Fibroblast of the aortic adventitia (primary cell): ENCODE data around the gene DMAC2L. TPM values are rescaled to one million over a fixed set of nuclear protein-coding genes. Genes with fewer than 3 reads are reported as not detected.

Experiments used
- DNase-seq: peaks from one replicate; pipeline ENCODE4 v3.0.0-alpha.2; 2010; ENCODE audit warnings: low read depth
- H3K4me3 ChIP-seq: 2 replicates; pipeline ENCODE4 v1.5.1; 2011; ENCODE audit warnings: low read depth, mild to moderate bottlenecking, control low read depth, low read length, moderate library complexity
- total RNA-seq: library from RNA; depleted of rRNA; stranded (reverse); fragments of >200 nt; gene quantifications from 2 replicates; pipeline ENCODE4 v1.2.3, GENCODE V29; 2012; ENCODE audit warnings: low replicate concordance
- TF ChIP-seq, protein P1 (sequence below): IDR thresholded peaks from 2 replicates; pipeline ENCODE4 v1.5.1; 2011; ENCODE audit warnings: mild to moderate bottlenecking, low read length, control low read depth, inconsistent platforms; ENCODE audit not compliant: insufficient read depth

DMAC2L gene
- total RNA-seq, 1 donor = 4.4 TPM

DNA sequence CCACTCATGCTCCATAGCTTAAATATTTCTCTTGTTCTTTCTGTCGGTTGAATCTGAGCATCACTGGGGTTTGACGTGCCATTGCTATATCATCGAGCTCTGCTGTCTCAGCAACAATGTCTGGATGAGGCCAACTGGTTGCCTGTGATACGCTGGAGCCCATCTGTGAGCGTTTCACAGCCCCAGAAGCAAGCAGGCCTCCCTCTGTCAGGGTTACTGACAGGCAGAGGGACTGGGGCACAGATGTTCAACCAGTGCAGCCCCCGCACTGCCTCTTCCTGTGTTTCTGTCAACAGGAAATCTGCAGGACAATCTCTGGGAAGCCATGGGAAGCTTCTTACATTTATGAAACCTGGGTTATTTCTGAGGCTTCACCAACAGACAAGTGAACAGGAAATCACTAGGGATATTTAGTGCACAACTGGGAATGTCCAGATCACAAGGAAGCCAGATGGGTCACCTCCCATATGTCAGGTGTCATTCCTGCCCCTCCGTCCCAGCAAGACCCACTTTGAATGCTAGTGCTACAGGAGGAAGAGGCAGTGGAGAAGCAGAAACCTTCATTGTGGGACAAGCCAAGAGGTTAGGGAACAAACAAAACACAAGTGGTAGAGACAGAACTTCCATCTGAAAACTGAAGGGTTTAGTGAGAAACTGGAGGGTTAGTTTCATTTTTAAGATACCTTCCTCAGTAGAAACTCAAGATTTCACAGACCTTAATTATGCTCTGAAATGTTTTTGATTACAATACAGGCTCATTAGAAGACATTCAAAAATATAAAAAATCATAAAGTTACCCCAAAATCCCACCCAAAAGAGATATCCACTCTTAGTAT lies 24.1 kb downstream of the DMAC2L start:
- H3K4me3 ChIP-seq = no peak overlapping the region
- TF ChIP-seq, protein P1, sequence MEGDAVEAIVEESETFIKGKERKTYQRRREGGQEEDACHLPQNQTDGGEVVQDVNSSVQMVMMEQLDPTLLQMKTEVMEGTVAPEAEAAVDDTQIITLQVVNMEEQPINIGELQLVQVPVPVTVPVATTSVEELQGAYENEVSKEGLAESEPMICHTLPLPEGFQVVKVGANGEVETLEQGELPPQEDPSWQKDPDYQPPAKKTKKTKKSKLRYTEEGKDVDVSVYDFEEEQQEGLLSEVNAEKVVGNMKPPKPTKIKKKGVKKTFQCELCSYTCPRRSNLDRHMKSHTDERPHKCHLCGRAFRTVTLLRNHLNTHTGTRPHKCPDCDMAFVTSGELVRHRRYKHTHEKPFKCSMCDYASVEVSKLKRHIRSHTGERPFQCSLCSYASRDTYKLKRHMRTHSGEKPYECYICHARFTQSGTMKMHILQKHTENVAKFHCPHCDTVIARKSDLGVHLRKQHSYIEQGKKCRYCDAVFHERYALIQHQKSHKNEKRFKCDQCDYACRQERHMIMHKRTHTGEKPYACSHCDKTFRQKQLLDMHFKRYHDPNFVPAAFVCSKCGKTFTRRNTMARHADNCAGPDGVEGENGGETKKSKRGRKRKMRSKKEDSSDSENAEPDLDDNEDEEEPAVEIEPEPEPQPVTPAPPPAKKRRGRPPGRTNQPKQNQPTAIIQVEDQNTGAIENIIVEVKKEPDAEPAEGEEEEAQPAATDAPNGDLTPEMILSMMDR = no peak
- DNase-seq = no peak

DNA sequence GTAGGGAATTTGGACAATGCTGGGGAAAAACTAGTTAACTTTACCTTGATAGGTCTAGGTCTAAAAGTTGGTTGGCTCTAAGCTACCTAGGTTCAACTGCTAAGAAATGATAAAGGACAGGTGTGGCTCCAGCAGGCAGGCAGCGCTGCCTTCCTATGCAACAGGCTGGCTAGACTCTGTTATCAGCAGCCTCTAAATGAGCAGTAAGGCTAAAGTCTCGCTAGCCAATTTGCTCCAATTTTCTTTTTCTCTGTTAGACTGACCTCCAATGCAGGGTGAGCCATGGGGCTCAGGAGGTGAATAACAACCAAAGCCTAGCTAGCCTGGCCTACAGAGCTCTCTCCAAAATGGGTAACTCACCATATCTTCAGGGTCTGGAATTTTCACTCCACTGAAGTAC lies 26.5 kb downstream of the DMAC2L start:
- no peak overlapping the region for H3K4me3 ChIP-seq
- no peak for DNase-seq
- TF ChIP-seq, protein P1 = no peak

DNA sequence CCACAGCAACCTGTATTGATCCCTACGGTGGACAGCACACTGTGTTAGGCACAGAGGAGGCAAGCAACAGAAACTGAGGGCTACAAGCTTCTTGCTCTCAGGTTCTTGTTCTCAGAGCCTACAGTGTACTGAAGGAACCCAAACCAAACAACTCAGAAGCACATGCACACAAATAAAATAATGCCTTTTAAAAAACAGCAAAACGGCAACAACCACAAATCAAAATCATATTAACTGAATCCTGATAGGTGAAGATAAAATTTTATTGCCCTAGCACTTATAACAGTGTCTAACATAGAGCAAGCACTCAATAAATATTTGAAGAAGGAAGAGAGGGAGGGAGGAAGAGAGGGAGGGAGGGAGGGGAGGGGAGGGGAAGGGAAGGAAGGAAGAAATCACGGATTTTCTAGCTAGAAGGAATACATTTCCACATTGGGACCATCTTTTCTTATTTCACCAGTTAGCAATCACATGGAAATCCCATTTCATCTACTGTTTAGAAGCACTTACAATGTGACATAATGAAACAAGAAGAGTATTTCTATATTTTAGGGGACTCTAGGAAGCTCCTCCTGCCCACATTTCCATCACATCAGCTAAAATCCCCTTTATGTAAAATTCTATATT lies 27.2 kb downstream of the DMAC2L start:
- DNase-seq = no peak
- H3K4me3 ChIP-seq = no peak overlapping the region
- TF ChIP-seq, protein P1 = no peak

DNA sequence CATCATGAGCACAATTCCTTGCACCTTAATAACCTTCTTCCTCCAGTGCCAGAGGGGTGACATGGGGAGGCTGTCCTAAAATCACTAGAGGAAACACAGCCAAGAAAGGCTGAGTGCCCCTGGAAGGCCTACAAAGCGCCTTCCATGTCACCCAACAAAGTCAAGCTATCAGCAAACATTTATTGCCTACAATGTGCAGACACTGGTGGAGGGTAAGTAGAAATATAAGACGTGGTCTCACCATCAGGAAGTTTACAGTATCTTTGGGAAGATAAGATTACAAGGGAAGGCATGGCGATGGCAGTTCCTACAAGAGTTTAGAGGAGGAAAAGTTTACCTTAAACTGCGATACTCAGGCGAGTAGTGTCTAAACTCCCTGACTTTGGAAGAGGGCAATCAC lies 27.9 kb downstream of the DMAC2L start:
- no peak for DNase-seq
- TF ChIP-seq, protein P1 = no peak
- no peak overlapping the region for H3K4me3 ChIP-seq

DNA sequence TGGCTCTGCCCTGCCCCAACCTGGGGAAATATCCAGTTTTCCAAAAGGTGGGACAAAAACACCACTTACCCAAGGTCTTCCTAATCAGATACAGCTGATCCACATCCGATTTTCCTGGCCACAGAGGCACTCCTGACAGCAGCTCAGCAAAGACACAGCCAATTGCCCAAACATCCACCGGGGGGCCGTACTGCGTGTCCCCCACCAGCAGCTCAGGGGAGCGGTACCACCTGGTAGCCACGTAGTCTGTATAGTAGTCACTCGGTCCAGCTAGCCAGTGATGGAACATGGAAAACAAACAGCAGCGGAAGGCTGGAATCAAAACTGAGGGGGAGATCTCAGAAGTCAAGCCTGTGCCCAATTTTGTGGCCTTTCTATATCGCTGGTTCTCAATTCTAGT lies 28.8 kb downstream of the DMAC2L start:
- TF ChIP-seq, protein P1 = no peak

DNA sequence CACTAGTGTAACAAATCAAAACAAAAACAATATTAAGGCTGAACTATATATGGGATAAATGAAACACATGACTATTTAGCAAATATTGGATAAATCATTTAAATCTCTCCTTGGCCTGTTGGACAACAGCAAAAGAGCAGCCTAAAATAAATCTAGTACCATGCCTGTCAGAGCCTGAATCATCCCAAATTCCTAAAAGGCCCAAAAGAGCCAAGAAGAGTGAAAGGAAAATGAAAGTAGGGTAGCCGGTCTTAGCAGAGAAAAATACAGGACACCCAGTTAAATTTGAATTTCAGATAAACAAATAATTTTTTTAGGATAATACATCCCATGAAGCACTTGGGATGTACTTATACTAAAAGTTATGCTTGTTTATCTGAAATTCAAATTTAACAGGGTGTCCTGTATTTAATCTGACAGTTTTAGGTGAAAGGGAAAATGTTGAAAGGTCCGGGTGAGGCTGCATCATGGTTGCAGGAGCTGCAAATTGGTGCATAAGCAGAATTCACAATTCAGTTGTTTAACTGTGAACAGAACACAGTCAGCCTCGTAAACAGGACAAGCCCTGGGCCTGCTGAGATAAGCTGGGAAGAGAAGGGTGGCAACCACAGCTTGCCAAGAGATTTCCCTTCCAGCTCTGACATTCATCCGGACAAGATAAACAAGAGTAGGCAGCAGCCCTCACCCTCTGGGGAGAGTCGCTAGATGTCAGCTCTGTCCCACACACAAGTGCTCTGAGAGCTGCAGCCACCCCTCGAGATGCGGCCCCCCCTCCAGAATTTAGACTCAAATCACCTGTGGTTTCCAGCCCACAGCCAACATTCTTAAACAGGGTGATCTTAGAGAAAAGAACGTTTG lies 30.3 kb downstream of the DMAC2L start:
- peak; percentile 64 for DNase-seq
- TF ChIP-seq, protein P1 = peak; percentile 19
- H3K4me3 ChIP-seq = peak overlapping the region; percentile 44

More for the DNA sequence above, 28.8 kb downstream of the DMAC2L start:
- H3K4me3 ChIP-seq = no peak overlapping the region
- DNase-seq = no peak
